Osteocyte (in vitro differentiated cells): ENCODE results near the gene MAFF. TPM values are rescaled to one million over a fixed set of nuclear protein-coding genes. Genes with fewer than 3 reads are reported as not detected.
A peak's percentile ranks its signal among the peaks of the same experiment; 100 is the strongest.
"Not testable (repeated sequence)": the region's sequence is repeated elsewhere in the genome, so short reads cannot be mapped to it uniquely, and the experiment has no call there.

ENCODE experiments used
- DNase-seq: peaks from one replicate; pipeline ENCODE4 v3.0.0; 2021; ENCODE audit warnings: mixed read lengths; ENCODE audit not compliant: unreplicated experiment; ENCODE audit errors: extremely low spot score
- H3K27ac Mint-ChIP-seq: one replicate; pipeline ENCODE4 v1.8.0; 2021; ENCODE audit warnings: mild to moderate bottlenecking, mixed read lengths; ENCODE audit not compliant: unreplicated experiment
- H3K27me3 Mint-ChIP-seq: one replicate; pipeline ENCODE4 v1.8.0; 2021; ENCODE audit warnings: mixed read lengths; ENCODE audit not compliant: unreplicated experiment
- H3K36me3 Mint-ChIP-seq: one replicate; pipeline ENCODE4 v1.8.0; 2021; ENCODE audit warnings: mixed read lengths; ENCODE audit not compliant: unreplicated experiment
- H3K4me1 Mint-ChIP-seq: one replicate; pipeline ENCODE4 v1.8.0; 2021; ENCODE audit warnings: mixed read lengths; ENCODE audit not compliant: unreplicated experiment
- H3K4me3 Mint-ChIP-seq: one replicate; pipeline ENCODE4 v1.8.0; 2021; ENCODE audit warnings: mild to moderate bottlenecking, moderate library complexity, mixed read lengths; ENCODE audit not compliant: unreplicated experiment
- H3K9me3 Mint-ChIP-seq: one replicate; pipeline ENCODE4 v1.8.0; 2021; ENCODE audit warnings: mixed read lengths; ENCODE audit not compliant: unreplicated experiment
- CTCF ChIP-seq: fragments of 200-600 bp; sonication (generic); IDR thresholded peaks from 2 replicates; pipeline ENCODE4 v1.5.0; 2021; ENCODE audit warnings: antibody characterized with exemption, mild to moderate bottlenecking, moderate library complexity
- total RNA-seq: library from RNA; stranded (reverse); gene quantifications from 2 replicates; pipeline ENCODE4 v1.2.1, GENCODE V29; 2021

The MAFF gene
- total RNA-seq, 1 donor from 2014 or later = 17.0 TPM

GRCh38 chr22:38233427-38233826, 31.6 kb downstream of the MAFF start:
- H3K4me1 Mint-ChIP-seq = peaks cover 13% of the 10 kb centered on the region
- no peaks in the 10 kb centered on the region for H3K9me3 Mint-ChIP-seq
- no peak for TF ChIP-seq CTCF
- no peak overlapping the region for H3K27ac Mint-ChIP-seq
- no peak for DNase-seq
- H3K4me3 Mint-ChIP-seq = no peak overlapping the region
- peaks cover 35% of the 10 kb centered on the region for H3K36me3 Mint-ChIP-seq
- H3K27me3 Mint-ChIP-seq = no peaks in the 10 kb centered on the region

GRCh38 chr22:38233856-38234255, 32.1 kb downstream of the MAFF start:
- Mint-ChIP-seq H3K4me1 (peaks cover 13% of the 10 kb centered on the region), H3K36me3 (peaks cover 31% of the 10 kb centered on the region)
- H3K9me3 Mint-ChIP-seq, H3K27me3 Mint-ChIP-seq, H3K27ac Mint-ChIP-seq, DNase-seq, H3K4me3 Mint-ChIP-seq: not testable (repeated sequence)

GRCh38 chr22:38235240-38235850, 33.6 kb downstream of the MAFF start:
- Mint-ChIP-seq H3K4me1 (peaks cover 24% of the 10 kb centered on the region), H3K36me3 (peaks cover 31% of the 10 kb centered on the region), H3K9me3 (no peaks in the 10 kb centered on the region), H3K27ac (no peak overlapping the region), H3K4me3 (no peak overlapping the region), H3K27me3 (no peaks in the 10 kb centered on the region)
- no peak for DNase-seq
- no peak for TF ChIP-seq CTCF

GRCh38 chr22:38236786-38237185, 35.0 kb downstream of the MAFF start:
- TF ChIP-seq CTCF = no peak
- Mint-ChIP-seq H3K36me3 (peaks cover 20% of the 10 kb centered on the region), H3K4me3 (no peak overlapping the region), H3K4me1 (peaks cover 34% of the 10 kb centered on the region), H3K27me3 (no peaks in the 10 kb centered on the region), H3K9me3 (no peaks in the 10 kb centered on the region), H3K27ac (no peak overlapping the region)
- no peak for DNase-seq

DNA sequence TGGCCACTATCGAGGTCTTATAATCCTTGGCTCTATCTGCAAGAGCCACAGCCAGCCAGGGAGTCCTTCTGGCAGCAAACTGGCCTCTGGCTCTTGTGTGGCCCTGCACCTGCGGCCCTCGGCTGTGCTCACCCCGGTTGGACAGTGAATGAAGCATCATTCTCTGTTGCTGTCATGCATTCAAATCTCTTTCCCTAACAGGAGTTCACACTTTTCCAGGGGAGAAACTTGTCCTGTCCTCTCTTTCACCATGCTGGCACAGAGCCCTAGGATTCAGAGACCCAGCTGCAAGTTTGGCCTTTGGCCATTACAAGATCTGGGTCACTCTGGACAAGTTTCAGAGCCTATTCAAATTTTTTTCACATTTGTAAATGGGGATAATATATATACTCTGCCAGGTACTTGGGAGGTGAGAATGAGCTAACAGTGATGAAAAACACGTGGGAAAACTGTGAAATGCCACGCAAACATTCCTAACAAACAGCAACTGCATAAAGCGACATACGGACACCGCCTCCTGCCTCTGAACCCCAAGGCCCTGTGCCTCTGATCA, 36.8 kb downstream of the MAFF start:
- Mint-ChIP-seq H3K27me3 (no peaks in the 10 kb centered on the region), H3K36me3 (peaks cover 15% of the 10 kb centered on the region), H3K9me3 (no peaks in the 10 kb centered on the region), H3K4me1 (peaks cover 48% of the 10 kb centered on the region), H3K27ac (peak overlapping the region; percentile 90), H3K4me3 (no peak overlapping the region)
- no peak for TF ChIP-seq CTCF
- no peak for DNase-seq
